Retinal pigment epithelial cell (primary cell): ENCODE measurements around the gene CA9.

Experiments used
- DNase-seq: peaks from one replicate; pipeline ENCODE4 v3.0.0-alpha.2; 2010; ENCODE audit warnings: low read depth
- H3K4me3 ChIP-seq: 2 replicates; pipeline ENCODE4 v1.5.1; 2011; ENCODE audit warnings: mild to moderate bottlenecking, low read length, control low read depth, moderate library complexity
- TF ChIP-seq, protein P1 (sequence below): conservative IDR thresholded peaks from 2 replicates; pipeline ENCODE4 v1.5.1; 2011; ENCODE audit warnings: low read depth, low read length, control low read depth, inconsistent platforms

CA9 gene

GRCh38 chr9:35714123-35714522 lies 40.4 kb downstream of the CA9 start:
- TF ChIP-seq, protein P1, sequence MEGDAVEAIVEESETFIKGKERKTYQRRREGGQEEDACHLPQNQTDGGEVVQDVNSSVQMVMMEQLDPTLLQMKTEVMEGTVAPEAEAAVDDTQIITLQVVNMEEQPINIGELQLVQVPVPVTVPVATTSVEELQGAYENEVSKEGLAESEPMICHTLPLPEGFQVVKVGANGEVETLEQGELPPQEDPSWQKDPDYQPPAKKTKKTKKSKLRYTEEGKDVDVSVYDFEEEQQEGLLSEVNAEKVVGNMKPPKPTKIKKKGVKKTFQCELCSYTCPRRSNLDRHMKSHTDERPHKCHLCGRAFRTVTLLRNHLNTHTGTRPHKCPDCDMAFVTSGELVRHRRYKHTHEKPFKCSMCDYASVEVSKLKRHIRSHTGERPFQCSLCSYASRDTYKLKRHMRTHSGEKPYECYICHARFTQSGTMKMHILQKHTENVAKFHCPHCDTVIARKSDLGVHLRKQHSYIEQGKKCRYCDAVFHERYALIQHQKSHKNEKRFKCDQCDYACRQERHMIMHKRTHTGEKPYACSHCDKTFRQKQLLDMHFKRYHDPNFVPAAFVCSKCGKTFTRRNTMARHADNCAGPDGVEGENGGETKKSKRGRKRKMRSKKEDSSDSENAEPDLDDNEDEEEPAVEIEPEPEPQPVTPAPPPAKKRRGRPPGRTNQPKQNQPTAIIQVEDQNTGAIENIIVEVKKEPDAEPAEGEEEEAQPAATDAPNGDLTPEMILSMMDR, result no peak
- no peak for DNase-seq
- no peak overlapping the region for H3K4me3 ChIP-seq

DNA sequence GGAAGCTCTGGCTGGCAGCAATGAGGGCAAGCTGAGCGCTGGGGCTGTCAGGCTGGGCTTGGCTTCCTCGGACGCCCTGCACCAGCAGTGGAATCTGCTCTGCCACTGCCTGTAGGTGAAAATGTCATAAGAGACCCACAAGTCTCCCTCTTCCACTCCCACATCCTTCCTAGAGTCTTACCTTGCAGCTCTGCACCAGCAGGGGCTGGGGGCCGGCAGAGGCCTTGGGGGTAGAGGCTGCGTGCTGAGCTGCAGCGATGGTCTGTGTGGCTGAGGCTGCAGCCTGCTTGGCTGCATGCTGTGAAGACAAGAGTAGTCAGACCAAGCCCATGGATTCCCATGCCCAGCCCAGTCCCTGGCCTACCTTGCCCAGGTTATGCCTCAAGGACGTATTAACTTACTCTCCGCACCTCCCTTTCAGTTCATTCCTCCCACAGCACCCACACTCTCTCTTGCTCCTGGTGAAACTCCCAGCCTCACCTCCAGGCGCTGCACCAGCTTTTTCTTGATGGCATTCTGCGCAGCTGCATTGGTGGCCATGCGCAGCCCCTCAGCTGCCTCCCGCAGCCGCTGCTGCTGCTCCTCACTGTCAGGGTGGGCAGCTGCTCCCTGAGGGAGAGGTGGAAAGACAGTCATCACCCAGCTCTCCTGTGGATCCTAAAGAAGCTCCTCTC lies 41.0 kb downstream of the CA9 start:
- TF ChIP-seq, protein P1, result no peak
- no peak overlapping the region for H3K4me3 ChIP-seq
- DNase-seq, result no peak

GRCh38 chr9:35716230-35716629 lies 42.5 kb downstream of the CA9 start:
- H3K4me3 ChIP-seq, result no peak overlapping the region
- DNase-seq, result no peak
- TF ChIP-seq, protein P1, result peak; percentile 5

DNA sequence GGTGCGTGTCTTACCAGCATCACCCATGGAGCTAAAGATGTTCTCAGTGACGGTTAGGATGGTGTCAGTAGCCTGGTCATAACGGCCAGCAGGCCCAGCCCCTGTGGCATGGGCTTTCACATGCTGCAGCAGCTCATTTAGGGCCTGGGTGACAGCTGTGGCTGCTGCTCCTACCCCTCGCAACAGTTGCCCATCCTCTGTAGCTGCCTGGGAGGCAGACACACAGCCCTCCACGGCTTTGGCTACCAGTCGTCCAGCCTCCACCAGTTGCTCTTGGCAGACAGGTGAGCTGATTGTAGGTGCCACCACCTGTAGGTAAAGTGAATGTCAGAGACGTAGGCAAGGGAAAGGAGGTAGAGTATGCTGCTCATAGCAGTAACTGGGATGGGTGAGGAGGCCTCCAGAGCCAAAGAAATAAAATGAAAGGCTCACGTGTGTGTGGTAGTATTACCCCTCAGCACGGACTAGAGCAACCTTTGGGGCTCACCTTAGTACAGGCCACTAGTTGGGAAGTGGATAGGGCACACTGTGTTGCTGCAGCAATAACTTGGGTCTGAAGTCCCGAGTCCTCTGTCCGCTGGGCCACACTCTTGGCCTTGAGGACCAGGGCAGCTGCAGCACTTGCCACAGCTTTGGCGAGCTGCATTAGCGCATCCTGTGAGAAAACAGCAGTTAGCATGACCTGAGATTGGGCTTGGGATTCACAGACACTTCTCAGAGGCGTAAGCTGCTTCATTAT lies 43.6 kb downstream of the CA9 start:
- TF ChIP-seq, protein P1, result no peak
- no peak overlapping the region for H3K4me3 ChIP-seq
- no peak for DNase-seq

- TF ChIP-seq, protein P1, result no peak
- H3K4me3 ChIP-seq, result no peak overlapping the region
- no peak for DNase-seq
Observed at GRCh38 chr9:35718721-35719511, 45.2 kb downstream of the CA9 start.

- DNase-seq, result no peak
- no peak overlapping the region for H3K4me3 ChIP-seq
- TF ChIP-seq, protein P1, result no peak
Observed at GRCh38 chr9:35719546-35719945, 45.8 kb downstream of the CA9 start.

GRCh38 chr9:35723426-35723825 lies 49.7 kb downstream of the CA9 start:
- DNase-seq, result no peak
- TF ChIP-seq, protein P1, result no peak

More at GRCh38 chr9:35723426-35723825, 49.7 kb downstream of the CA9 start:
- H3K4me3 ChIP-seq, result no peak overlapping the region
